Hematopoietic multipotent progenitor cell (in vitro differentiated cells): ENCODE measurements around the gene PRF1. TPM values are rescaled to one million over a fixed set of nuclear protein-coding genes. Genes with fewer than 3 reads are reported as not detected.
"Not testable (repeated sequence)": the region's sequence is repeated elsewhere in the genome, so short reads cannot be mapped to it uniquely, and the experiment has no call there.

Source experiments
- DNase-seq, 3 donors: peaks; one replicate each; pipeline ENCODE4 v3.0.0-alpha.2; 2011 to 2015; ENCODE audit warnings: low read depth in 2 of 3, low spot score in 2 of 3
- total RNA-seq: library from RNA; depleted of rRNA; stranded (reverse); fragments of >200 nt; gene quantifications from one replicate; pipeline ENCODE4 v1.2.3, GENCODE V29; 2012

Gene PRF1
- total RNA-seq, 1 donor, result 0.81 TPM

GRCh38 chr10:70595566-70596016, 7.0 kb downstream of the PRF1 start:
- no peak for DNase-seq

GRCh38 chr10:70594161-70594560, 8.4 kb downstream of the PRF1 start:
- no peak for DNase-seq

GRCh38 chr10:70593513-70593890, 9.0 kb downstream of the PRF1 start:
- DNase-seq, result no peak

- DNase-seq, result peak in 2 of 3 donors; percentile 80 to 88
Measured at GRCh38 chr10:70592746-70593512, 9.6 kb downstream of the PRF1 start.

DNA sequence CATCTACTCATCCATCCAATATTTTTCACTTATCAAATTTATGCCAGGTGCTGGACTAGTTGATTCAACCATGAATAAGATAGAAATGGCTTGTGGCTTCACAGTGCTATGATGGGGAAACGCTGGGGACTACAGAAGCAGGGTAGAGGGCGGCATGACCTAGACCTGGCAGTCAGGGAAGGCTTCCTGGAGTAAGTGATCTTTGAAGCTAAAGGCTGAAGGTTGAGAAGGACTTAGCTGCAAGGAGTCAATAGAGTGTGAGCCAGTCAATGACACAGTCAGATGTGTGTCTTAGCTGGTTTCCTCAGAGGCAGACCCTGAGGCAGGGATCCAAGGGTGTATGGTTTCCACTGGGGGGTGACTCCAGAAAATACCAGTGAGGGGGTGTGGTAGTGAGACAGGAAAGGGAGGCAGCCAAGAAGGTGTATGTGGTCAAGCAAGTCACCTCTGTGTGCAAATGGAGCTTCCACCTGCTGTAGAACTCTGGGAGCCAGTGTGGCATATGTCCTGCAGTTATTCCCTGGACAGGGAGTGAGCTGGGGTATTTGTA, 10.3 kb downstream of the PRF1 start:
- no peak for DNase-seq

DNA sequence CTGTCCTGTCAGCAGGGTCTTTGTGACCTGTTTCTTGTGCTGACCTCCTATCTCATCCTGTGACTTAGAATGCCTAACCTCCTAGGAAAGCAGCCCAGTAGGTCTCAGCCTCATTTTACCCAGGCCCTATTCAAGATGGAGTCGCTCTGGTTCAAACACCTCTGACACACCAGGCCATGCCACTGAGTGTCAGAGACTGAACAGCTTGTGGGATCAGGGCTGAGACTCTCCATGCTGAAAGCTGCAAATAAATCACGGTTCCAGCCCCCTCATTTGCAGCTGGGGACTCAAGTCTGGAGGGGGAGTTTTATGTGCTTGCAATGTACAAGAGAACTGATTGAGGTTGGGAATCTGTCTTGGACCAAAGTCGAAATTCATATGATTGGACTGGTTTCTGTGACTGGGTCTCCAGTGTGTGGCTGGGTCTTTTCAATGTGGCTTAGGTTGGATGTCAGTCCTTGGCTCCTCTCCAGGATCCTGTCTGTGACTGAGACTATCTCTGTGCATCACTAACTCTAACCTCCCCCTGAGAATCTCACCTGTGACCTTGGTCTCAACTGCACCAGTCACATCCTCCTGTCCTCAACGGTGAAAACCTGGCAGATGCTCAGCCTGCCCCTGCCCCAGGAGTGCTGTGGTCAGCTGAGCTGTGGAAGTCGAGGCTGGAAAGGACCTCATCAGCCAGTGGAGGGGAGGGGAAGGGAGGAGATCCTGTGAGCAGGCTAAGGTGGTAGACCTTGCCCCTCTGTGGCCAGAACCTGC, 11.7 kb downstream of the PRF1 start:
- DNase-seq, result no peak

DNA sequence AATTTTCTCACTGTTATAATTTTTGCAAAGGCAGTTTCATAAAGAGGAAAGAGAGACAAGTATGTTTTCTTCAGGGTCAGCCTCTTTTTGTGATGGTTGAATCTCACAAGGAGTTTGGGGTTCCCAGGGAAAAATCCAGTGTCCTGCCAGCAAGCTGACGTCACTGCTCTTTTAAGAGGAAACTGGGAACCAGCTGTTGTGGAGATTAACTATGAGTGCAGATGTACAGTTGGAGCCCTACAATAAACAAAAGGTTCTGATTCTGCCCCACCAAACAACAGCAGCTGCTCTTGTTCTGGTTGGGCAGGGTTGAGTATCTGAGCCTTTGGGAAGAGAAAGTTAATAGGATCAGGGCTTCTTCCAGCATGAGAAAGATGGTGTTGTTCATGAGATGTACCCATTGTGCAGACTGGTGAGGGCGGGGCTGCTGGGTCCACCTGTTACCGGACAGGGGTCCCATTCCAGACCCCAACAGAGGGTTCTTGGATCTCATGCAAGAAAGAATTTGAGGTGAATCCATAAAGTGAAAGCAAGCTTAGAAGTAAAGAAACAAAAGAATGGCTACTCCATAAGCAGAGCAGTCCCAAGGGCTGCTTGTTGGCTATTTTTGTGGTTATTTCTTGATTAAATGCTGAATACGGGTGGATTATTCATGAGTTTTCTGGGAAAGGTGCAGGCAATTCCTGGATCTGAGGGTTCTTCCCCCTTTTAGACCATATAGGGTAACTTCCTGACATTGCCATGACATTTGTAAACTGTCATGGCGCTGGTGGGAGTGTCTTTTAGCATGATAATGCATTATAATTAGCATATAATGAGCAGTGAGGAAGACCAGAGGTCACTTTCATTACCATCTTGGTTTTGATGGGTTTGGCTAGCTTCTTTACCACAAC, 12.5 kb downstream of the PRF1 start:
- DNase-seq, result no peak

DNA sequence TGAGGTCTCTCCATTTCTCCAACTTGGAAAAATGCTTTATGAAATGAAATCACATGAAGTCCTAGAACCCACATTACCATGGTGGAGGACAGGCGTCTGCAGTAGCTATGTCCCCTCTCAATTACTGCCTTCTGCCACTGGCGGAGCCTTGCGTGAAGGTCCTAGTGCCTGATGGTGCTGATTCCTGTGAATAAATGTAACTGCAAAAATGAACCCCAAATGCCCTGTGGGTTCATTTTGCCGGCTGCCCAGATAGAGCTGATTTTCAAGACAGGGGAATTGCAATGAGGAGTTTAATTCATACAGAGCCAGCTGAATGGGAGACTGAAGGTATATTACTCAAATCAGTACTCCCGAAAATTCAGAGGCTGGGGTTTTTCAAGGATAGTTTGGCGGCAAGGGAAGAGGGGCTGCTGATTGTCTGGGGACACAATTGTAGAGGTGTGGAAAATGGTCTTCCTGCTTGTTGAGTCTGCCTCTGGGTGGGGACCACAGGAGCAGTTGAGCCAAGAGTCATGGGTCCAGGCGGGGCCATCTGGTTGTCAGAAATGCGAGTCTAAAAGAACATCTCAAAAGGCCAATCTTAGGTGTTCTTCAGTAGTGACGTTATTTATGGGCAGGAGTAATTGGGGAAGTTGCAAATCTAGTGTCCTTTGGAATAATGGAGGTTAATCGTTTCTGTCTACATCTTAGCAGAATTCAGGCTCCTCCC, 13.5 kb downstream of the PRF1 start:
- no peak for DNase-seq

- DNase-seq, result no peak
Measured at GRCh38 chr10:70588255-70588654, 14.3 kb downstream of the PRF1 start.

- DNase-seq, result no peak
Measured at GRCh38 chr10:70587045-70587658, 15.4 kb downstream of the PRF1 start.

DNA sequence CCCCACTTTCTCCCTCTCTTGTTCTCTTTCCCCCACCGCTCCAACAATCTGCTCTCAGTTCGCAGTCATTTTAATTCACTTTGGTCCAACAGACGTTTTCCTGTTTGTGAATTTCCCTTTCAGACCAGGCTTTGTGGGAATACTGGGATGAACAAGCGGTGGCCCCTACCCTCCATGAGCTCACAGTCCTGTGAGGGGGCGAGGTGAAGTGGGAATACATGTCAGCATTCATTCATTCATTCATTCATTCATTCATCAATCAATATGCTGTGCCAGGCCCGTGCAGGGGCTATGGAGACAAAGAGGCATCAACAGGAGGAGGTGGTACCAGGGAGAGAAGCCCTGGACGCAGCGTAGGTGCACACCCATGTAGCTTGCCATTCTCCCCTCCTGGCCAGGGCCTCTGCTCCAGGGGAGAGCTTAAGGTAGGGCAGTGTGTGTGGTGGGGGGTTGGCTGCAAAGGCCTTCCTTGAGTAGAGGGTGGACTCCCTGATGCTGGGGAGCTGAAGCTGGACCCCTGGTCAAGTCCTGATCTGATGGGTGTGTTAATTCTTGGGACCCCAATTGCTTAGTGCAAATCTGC, 16.1 kb downstream of the PRF1 start:
- DNase-seq, result no peak

GRCh38 chr10:70585578-70586169, 16.9 kb downstream of the PRF1 start:
- DNase-seq, result no peak

DNA sequence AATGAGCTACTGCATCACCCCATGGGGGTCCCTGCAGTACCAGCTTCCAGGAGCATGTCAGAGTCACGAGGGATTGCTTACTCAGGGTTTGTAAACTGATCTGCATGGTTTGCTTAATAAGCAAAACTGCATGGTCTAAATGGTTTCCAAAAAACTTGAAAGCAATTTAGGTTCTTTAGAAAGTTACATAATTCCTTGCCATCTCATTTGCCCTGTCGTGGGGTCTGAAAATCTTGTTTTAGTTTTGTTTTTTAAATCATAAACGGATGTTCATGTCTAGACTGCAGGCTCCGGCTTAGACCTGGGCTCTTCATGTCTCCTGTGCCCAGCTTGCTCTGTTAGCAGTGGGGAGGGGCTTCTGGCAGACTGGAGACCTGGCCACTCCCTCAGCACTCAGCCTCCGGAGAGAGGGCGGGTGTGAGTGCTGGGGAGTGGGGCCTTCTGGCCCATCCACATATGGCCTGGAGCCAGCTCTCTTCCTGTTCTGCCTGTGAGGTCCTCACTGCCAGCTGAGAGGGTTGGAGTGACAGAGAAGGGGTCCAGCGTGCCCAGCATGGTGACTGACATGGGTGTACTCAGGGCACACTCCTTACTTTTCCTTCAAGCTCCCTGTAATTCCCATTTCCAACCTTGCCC, 17.5 kb downstream of the PRF1 start:
- DNase-seq, result peak in 2 of 3 donors; percentile 67 to 85

DNA sequence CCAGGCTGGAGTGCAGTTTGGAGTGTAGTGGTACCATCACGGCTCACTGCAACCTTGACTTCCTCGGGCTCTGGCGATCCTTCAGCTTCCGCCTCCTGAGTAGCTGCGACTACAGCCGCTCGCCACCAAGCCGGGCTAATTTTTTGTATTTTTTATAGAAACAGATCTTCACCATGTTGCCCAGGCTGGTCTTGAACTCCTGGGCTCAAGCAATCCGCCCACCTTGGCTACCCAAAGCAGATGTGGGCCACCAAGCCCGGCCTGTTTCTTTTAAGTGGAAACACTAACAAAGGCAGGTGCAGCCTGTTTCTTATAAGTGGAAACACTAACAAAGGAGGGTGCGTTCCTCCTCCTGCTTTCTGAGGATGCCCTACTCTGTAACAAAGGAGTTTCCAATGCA, 18.2 kb downstream of the PRF1 start:
- DNase-seq, result no peak

GRCh38 chr10:70583669-70584037, 18.9 kb downstream of the PRF1 start:
- DNase-seq, result no peak

GRCh38 chr10:70582793-70583668, 19.5 kb downstream of the PRF1 start:
- no peak for DNase-seq

DNA sequence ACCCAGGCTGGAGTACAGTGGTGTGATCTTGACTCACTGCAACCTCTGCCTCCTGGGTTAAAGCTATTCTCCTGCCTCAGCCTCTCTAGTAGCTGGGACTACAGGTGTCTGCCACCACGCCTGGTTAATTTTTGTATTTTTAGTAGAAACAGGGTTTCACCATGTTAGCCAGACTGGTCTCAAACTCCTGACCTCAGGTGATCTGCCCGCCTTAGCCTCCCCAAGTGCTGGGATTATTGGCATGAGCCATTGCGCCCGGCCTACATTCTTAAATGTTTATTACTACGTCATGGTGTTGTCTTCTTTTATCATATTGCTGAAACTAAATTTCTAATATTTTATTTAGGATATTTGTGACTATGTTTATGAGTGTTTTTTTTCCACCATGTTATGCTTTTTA, 21.4 kb downstream of the PRF1 start:
- not testable (repeated sequence) for DNase-seq
